GM18508 (cell line): ENCODE measurements around the gene ARHGAP22.

Experiments used
- ATAC-seq: cut with Tn5 transposase; IDR thresholded peaks from one replicate; pipeline ENCODE4 v1.9.1; 2021; ENCODE audit warnings: moderate number of reproducible peaks; ENCODE audit not compliant: insufficient read depth, unreplicated experiment

Gene ARHGAP22

GRCh38 chr10:48589266-48589665 is 15.6 kb downstream of the ARHGAP22 start:
- ATAC-seq: no peak

DNA sequence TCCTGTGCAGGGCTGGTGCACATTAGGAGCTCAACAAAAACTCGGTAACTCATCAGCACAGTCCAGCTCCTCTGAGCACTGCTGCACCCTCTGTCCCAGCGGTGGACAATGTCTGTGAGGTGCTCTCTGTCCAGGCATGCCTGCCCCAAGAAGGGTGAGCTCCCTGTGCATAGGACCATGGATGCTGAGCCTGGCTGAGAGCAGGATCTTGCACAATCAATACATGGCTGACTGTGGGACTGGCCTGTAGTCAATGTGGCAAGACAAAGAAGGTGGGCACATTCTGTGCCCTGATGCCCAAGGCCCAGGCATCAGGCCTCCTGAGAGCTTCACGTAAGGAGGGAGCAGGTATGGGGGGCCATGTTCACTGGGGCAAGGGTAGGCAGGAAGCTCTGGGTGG is 17.1 kb downstream of the ARHGAP22 start:
- ATAC-seq: no peak

GRCh38 chr10:48587101-48587500 is 17.8 kb downstream of the ARHGAP22 start:
- ATAC-seq: no peak

- ATAC-seq: no peak
Observed at GRCh38 chr10:48582970-48583369, 21.9 kb downstream of the ARHGAP22 start.

GRCh38 chr10:48580236-48580635 is 24.6 kb downstream of the ARHGAP22 start:
- no peak for ATAC-seq

DNA sequence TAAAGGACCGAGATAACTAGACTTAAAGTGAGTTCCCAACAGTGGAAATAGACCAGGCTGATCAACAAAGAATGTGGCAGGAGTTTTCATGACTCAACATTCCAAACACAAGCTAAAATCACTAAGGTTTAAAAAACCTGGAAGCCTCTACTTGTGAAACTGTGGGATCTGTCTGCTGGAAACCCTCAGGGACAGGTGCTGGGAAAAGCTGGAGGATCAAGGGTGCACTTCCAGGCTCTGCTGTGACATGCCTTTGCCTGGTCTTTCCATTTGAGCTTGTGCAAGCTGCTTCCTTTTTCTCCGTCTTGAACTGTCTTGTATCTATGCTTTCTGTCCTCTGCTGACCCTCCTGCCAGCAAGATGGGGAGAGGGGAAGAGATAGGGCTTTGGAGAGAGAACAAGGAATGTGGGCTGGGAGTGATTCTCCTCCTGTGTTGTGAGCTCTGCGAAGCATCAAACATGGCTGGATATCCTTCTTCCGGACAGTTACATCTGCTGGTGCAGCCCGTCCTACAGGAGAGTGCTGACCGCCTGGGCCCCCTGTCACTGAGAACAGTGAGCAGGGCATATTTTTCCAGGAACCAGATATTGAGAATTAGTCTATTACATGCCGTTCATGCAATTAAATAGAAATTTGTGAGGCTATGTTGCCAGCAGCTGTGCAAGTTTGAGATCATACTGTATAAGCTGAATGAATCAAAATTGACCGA is 25.5 kb downstream of the ARHGAP22 start:
- ATAC-seq: no peak

GRCh38 chr10:48577158-48577557 is 27.7 kb downstream of the ARHGAP22 start:
- no peak for ATAC-seq

DNA sequence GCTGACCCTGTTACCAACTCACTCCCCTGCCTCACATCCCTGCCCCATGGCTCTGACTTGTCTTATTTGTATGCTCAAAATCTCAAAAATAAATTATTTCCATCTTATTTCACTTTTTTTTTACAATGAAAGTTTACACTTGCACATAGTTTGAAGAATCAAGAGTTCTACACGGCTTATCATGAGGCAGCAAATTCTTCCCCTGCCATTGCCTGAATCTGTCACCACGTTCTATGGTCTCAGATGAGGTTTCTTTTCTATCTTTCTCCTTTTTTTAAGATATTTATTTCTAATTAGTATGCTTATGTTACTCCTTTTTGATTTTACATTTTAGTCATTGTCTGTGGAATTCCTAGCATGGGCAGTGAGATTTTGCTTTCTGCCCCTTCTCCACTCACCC is 28.4 kb downstream of the ARHGAP22 start:
- ATAC-seq: no peak

- ATAC-seq: no peak
Observed at GRCh38 chr10:48575901-48576300, 29.0 kb downstream of the ARHGAP22 start.

- ATAC-seq: no peak
Observed at GRCh38 chr10:48574817-48575380, 30.0 kb downstream of the ARHGAP22 start.

- ATAC-seq: no peak
Observed at GRCh38 chr10:48574322-48574796, 30.5 kb downstream of the ARHGAP22 start.

GRCh38 chr10:48573045-48573444 is 31.8 kb downstream of the ARHGAP22 start:
- ATAC-seq: no peak

DNA sequence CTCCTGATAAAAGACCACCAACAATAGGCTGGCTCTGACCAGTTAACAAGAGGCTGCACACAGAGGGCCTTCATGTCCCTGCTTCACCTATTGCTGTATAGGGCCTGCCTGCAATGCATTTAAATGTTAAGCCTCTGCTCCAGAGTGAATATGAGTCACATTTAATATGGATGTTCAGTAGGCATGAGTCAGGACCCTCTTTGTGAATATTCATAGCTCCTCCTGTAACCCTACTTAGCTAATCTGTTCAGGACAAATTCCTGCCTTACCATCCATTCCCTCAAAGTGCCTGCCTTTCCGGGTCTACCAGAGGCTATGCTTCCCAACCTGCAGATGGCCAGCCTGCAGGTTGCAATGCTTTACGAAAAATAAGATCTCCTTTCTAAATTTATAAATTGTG is 32.5 kb downstream of the ARHGAP22 start:
- no peak for ATAC-seq

DNA sequence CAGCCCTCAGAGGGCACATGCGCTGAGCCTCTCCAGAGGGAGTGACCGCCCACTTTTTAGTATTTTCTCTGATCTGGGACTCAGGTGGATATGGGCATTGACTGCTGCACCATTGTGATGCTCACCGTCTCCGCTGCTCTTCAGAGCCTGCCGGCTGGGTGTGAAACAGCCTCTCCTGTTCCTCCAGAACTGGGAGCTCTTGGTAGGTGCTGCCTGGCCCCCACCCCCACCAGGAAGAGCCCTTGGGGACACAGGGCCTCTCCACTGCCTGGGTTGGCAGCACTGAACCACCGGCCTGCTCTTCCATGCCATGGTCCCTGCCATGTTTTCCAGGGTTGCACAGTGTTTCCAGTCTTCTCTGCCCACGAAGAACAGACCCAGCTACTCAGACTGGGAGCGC is 36.3 kb downstream of the ARHGAP22 start:
- ATAC-seq: no peak

DNA sequence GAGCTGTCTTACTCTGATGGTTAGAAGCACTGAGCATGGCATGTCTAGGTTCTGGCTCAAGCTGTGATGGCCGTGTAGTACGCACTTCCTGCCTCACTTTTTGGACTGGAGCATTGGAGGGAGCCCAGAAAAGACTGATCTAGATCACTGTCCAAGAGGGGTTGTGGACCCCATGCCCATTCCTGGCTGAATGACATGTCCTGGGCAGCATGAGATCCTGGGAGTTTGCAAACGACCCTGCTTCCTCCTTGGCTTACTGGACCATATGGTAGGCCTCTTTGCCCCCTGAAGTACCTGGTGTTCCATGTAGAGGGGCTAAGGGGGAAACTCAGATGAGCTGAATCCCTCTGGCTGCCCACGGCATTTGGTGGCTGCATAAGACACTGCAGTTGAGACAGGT is 36.7 kb downstream of the ARHGAP22 start:
- no peak for ATAC-seq

- ATAC-seq: no peak
Observed at GRCh38 chr10:48567346-48567745, 37.5 kb downstream of the ARHGAP22 start.

DNA sequence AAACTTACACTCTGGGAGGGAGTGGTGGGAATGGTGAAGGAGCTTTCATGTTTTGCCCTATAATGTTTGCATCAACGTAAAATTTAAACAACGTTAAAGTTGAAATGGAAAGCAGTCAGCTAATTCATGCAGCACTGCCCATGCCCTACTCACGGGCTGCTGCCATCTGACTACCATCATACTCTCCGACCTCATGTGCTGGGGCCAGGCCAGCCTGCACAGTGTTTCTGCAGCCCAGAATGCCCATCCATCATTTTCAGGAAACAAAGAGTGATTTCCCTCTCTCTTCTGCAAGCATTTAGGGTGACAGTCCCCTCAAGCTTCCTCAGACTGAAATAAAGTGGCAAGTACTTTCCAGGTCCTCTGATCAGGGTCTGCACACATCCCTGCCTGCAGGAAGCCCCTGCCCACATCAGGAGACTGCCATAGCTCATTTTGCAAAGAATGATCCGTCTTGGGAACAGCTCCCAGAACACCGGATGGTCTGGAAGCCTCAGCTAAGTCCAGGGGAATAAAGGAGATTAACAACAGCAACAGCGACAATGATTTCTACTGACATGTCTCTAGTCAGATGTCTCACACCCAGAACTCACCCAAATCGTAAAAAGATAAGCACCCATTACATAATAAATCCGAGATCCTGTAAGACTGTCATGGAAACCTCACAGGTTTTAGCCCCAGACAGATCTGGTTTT is 40.3 kb downstream of the ARHGAP22 start:
- ATAC-seq: no peak

DNA sequence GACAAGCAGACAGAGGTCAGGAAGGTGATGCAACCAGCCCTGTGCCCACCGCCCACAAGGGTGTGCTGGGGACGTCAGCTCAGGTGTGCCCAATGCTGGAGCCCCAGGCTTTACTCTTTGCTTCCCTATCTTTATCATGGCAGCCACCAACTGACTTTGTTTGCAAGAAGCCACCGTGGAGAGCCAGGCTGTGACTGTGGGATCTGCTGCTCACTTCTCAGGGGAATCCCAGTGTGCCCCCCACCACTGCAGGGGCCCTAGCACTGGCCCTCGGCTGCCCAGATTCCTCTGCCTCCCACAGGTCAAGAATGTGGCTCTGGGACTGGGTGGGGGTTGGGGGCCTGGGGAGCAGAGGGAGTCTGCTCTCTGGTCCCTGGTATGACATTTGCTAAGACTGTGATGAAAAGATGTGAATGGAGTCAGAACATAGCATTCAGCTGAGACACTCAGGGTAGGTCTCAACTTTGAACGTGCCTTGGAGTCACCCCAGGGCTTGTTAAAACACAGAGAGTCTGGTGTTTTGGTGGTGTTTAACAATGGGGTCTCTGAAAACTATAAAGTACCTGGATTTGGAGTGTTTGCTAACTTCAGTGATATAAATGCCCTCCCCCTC is 47.3 kb downstream of the ARHGAP22 start:
- no peak for ATAC-seq

GRCh38 chr10:48556713-48557112 is 48.2 kb downstream of the ARHGAP22 start:
- no peak for ATAC-seq

DNA sequence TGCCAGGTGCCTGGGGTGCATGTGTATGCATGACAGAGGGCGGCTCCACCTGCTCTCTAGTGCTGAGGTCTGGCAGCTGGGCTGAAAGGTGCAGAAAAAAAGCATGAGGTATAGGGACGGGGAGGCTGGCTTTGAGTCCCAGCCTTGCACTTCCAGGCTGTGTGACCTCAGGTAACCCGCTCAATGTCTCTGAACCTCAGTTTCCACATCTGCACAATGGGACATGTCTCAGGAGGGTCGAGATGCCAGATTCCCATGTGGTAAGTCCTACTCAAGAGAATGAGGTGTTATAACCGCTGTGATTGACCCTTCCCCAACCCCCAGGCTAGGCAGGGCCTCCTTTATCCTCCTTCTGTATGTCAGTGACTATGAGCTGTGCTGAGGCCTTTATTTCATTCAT is 48.8 kb downstream of the ARHGAP22 start:
- ATAC-seq: no peak
